Neural cell (in vitro differentiated cells): ENCODE results near the gene CDK6. TPM values are rescaled to one million over a fixed set of nuclear protein-coding genes. Genes with fewer than 3 reads are reported as not detected.

Experiments
- H2AFZ ChIP-seq: fragments of 200-600, 300-800 bp; sonication (generic), shearing (Covaris generic); 2 replicates; pipeline ENCODE4 v1.6.0; 2014; ENCODE audit warnings: low read depth, mild to moderate bottlenecking, antibody characterized with exemption, low read length, moderate library complexity
- H3F3A ChIP-seq: fragments of 200-600 bp; shearing (Covaris generic); 2 replicates; pipeline ENCODE4 v1.6.1; 2016; ENCODE audit warnings: mild to moderate bottlenecking, moderate library complexity, mixed read lengths, antibody characterized with exemption, low read length; ENCODE audit not compliant: insufficient read depth, poor library complexity, severe bottlenecking
- H3K27ac ChIP-seq: fragments of 200-600, 300-800 bp; sonication (generic), shearing (Covaris generic); 2 replicates; pipeline ENCODE4 v1.5.1; 2014; ENCODE audit warnings: mild to moderate bottlenecking, low read length, moderate library complexity
- H3K27me3 ChIP-seq: fragments of 300-800, 200-600 bp; sonication (generic), shearing (Covaris generic); 2 replicates; pipeline ENCODE4 v1.6.0; 2014; ENCODE audit warnings: mild to moderate bottlenecking, low read depth, low read length, moderate library complexity; ENCODE audit not compliant: insufficient read depth
- H3K36me3 ChIP-seq: fragments of 300-800, 200-600 bp; sonication (generic), shearing (Covaris generic); 2 replicates; pipeline ENCODE4 v1.5.1; 2014; ENCODE audit warnings: mild to moderate bottlenecking, antibody characterized with exemption, low read length, moderate library complexity; ENCODE audit not compliant: insufficient read depth
- H3K4me2 ChIP-seq: fragments of 300-800, 200-600 bp; sonication (generic), shearing (Covaris generic); 2 replicates; pipeline ENCODE4 v1.6.0; 2014; ENCODE audit warnings: mild to moderate bottlenecking, low read length
- H3K4me3 ChIP-seq: fragments of 300-800, 200-600 bp; sonication (generic), shearing (Covaris generic); 2 replicates; pipeline ENCODE4 v1.5.1; 2014; ENCODE audit warnings: mild to moderate bottlenecking, low read length, moderate library complexity
- H3K79me2 ChIP-seq: fragments of 200-600 bp; shearing (Covaris generic); replicated peaks from 2 replicates; pipeline ENCODE4 v1.6.0; 2014; ENCODE audit warnings: mild to moderate bottlenecking, low read length, moderate library complexity; ENCODE audit not compliant: insufficient read depth
- H3K9ac ChIP-seq: fragments of 300-800, 200-600 bp; sonication (generic), shearing (Covaris generic); 2 replicates; pipeline ENCODE4 v1.6.1; 2016; ENCODE audit warnings: mild to moderate bottlenecking, low read length, mixed read lengths
- H3K9me2 ChIP-seq: fragments of 200-600 bp; shearing (Covaris generic); 2 replicates; pipeline ENCODE4 v1.6.1; 2016; ENCODE audit warnings: mild to moderate bottlenecking, low read length, mixed read lengths; ENCODE audit not compliant: insufficient read depth
- H3K9me3 ChIP-seq: fragments of 200-600, 300-800 bp; sonication (generic), shearing (Covaris generic); 2 replicates; pipeline ENCODE4 v1.6.1; 2016; ENCODE audit warnings: mild to moderate bottlenecking, mixed run types, low read length, moderate library complexity, mixed read lengths
- H4K20me1 ChIP-seq: fragments of 200-600 bp; shearing (Covaris generic); 2 replicates; pipeline ENCODE4 v1.6.1; 2016; ENCODE audit warnings: mild to moderate bottlenecking, mixed run types; ENCODE audit not compliant: insufficient read depth
- EP300 ChIP-seq: fragments of 450-650 bp; conservative IDR thresholded peaks from 2 replicates; pipeline ENCODE4 v1.6.1; 2014; ENCODE audit warnings: antibody characterized with exemption, mild to moderate bottlenecking, moderate library complexity; ENCODE audit not compliant: poor library complexity, severe bottlenecking
- EZH2 ChIP-seq: fragments of 200-600, 300-800 bp; shearing (Covaris generic), sonication (generic); IDR thresholded peaks from 2 replicates; pipeline ENCODE4 v1.6.1; 2014; ENCODE audit warnings: antibody characterized with exemption, low read length, borderline replicate concordance, mild to moderate bottlenecking; ENCODE audit not compliant: insufficient read depth, poor library complexity, severe bottlenecking
- MXI1 ChIP-seq: fragments of 450-650 bp; conservative IDR thresholded peaks from 2 replicates; pipeline ENCODE4 v1.6.1; 2014; ENCODE audit warnings: antibody characterized with exemption, mild to moderate bottlenecking; ENCODE audit not compliant: poor library complexity, severe bottlenecking
- POLR2AphosphoS5 ChIP-seq: IDR thresholded peaks from 2 replicates; pipeline ENCODE4 v1.6.1; 2012
- RAD21 ChIP-seq: fragments of 450-650 bp; conservative IDR thresholded peaks from 2 replicates; pipeline ENCODE4 v1.6.1; 2014; ENCODE audit warnings: antibody characterized with exemption, mild to moderate bottlenecking, moderate library complexity
- SMC3 ChIP-seq: fragments of 450-650 bp; conservative IDR thresholded peaks from 2 replicates; pipeline ENCODE4 v1.6.1; 2014; ENCODE audit warnings: antibody characterized with exemption, mild to moderate bottlenecking, moderate library complexity; ENCODE audit not compliant: poor library complexity
- TAF1 ChIP-seq: IDR thresholded peaks from 2 replicates; pipeline ENCODE4 v1.6.1; 2012; ENCODE audit warnings: low read depth
- polyA plus RNA-seq: library from polyadenylated mRNA; depleted of rRNA; stranded (reverse); fragments of >200 nt; gene quantifications from 2 replicates; pipeline ENCODE4 v1.2.3, GENCODE V29; 2014
- TF ChIP-seq, protein P1 (sequence below): fragments of 450-650 bp; IDR thresholded peaks from 2 replicates; pipeline ENCODE4 v1.5.1; 2014; ENCODE audit warnings: antibody characterized with exemption, mild to moderate bottlenecking, moderate library complexity; ENCODE audit not compliant: poor library complexity, severe bottlenecking
- TF ChIP-seq, protein P2 (sequence below): IDR thresholded peaks from 2 replicates; pipeline ENCODE4 v1.6.1; 2012; ENCODE audit warnings: borderline replicate concordance

CDK6 gene
- polyA plus RNA-seq, 1 donor from 2014 or later = 4.1 TPM

DNA sequence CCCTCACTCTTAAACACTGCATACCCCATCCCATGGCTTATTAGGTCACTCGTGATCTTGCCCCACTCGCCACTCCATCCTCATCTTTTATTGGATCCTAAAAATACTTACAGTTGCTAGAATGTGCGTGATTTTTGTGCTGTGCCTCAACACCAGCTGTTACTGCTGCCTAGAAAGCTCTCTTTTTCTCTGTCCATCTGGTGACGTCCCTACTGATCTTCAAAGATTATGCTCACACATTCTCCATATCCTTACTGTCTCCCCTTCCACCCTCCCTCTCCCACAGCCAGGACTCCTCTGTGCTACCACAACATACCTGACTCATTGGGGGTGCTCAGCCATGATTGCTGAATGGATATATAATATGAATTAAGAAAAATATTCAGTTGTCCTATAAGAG, 42.0 kb downstream of the CDK6 start:
- Histone ChIP-seq H4K20me1 (no peaks in the 10 kb centered on the region), H3K4me2 (no peak overlapping the region)

DNA sequence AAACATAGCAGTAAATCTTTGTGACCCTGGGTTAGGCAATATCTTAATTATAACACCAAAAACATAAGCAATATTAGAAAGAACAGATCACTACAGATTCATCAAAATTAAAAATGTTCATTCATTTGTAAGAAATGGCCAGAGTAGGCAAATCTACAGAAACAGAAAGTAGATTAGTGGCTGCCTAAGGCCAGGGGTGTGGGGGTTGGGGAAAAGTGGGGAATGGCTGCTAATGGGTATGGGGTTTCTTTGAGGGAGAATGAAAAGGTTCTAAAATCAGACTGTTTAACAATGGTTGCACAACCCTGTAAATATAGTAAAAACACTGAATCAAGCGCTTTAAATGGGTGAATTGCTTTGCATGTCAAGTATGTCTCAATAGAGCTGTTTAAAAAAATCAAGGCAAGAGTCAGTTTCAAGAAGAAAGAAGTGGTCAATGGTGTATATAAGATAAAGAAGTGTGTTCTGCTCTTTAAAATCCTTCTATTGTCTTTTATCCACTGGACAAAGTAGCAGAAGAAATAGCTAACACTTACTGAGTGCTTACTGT, 42.6 kb downstream of the CDK6 start:
- H4K20me1 ChIP-seq = no peaks in the 10 kb centered on the region

More for the DNA sequence above, 42.0 kb downstream of the CDK6 start:
- TF ChIP-seq MXI1 = no peak
- no peak for TF ChIP-seq TAF1
- TF ChIP-seq, protein P1, sequence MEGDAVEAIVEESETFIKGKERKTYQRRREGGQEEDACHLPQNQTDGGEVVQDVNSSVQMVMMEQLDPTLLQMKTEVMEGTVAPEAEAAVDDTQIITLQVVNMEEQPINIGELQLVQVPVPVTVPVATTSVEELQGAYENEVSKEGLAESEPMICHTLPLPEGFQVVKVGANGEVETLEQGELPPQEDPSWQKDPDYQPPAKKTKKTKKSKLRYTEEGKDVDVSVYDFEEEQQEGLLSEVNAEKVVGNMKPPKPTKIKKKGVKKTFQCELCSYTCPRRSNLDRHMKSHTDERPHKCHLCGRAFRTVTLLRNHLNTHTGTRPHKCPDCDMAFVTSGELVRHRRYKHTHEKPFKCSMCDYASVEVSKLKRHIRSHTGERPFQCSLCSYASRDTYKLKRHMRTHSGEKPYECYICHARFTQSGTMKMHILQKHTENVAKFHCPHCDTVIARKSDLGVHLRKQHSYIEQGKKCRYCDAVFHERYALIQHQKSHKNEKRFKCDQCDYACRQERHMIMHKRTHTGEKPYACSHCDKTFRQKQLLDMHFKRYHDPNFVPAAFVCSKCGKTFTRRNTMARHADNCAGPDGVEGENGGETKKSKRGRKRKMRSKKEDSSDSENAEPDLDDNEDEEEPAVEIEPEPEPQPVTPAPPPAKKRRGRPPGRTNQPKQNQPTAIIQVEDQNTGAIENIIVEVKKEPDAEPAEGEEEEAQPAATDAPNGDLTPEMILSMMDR = no peak
- no peak for TF ChIP-seq RAD21
- TF ChIP-seq POLR2AphosphoS5 = no peak
- TF ChIP-seq EZH2 = no peak
- TF ChIP-seq EP300 = no peak
- TF ChIP-seq, protein P2, sequence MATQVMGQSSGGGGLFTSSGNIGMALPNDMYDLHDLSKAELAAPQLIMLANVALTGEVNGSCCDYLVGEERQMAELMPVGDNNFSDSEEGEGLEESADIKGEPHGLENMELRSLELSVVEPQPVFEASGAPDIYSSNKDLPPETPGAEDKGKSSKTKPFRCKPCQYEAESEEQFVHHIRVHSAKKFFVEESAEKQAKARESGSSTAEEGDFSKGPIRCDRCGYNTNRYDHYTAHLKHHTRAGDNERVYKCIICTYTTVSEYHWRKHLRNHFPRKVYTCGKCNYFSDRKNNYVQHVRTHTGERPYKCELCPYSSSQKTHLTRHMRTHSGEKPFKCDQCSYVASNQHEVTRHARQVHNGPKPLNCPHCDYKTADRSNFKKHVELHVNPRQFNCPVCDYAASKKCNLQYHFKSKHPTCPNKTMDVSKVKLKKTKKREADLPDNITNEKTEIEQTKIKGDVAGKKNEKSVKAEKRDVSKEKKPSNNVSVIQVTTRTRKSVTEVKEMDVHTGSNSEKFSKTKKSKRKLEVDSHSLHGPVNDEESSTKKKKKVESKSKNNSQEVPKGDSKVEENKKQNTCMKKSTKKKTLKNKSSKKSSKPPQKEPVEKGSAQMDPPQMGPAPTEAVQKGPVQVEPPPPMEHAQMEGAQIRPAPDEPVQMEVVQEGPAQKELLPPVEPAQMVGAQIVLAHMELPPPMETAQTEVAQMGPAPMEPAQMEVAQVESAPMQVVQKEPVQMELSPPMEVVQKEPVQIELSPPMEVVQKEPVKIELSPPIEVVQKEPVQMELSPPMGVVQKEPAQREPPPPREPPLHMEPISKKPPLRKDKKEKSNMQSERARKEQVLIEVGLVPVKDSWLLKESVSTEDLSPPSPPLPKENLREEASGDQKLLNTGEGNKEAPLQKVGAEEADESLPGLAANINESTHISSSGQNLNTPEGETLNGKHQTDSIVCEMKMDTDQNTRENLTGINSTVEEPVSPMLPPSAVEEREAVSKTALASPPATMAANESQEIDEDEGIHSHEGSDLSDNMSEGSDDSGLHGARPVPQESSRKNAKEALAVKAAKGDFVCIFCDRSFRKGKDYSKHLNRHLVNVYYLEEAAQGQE = no peak
- Histone ChIP-seq H3K27me3 (no peaks in the 10 kb centered on the region), H3K36me3 (no peaks in the 10 kb centered on the region), H3K9me2 (no peaks in the 10 kb centered on the region), H3K9me3 (no peaks in the 10 kb centered on the region), H3K9ac (no peak overlapping the region), H3K27ac (no peak overlapping the region), H3K4me3 (no peak overlapping the region), H3F3A (no peaks in the 10 kb centered on the region), H3K79me2 (no peaks in the 10 kb centered on the region), H2AFZ (no peak overlapping the region)

More for the DNA sequence above, 42.6 kb downstream of the CDK6 start:
- H3K79me2 ChIP-seq = no peaks in the 10 kb centered on the region
- H3K27me3 ChIP-seq = no peaks in the 10 kb centered on the region
- H3K4me3 ChIP-seq = no peak overlapping the region
- no peaks in the 10 kb centered on the region for H3K36me3 ChIP-seq
- H3K9me3 ChIP-seq = no peaks in the 10 kb centered on the region
- H3K9me2 ChIP-seq = no peaks in the 10 kb centered on the region
- no peak overlapping the region for H2AFZ ChIP-seq
- H3K27ac ChIP-seq = no peak overlapping the region
- TF ChIP-seq RAD21 (no peak), SMC3 (no peak), POLR2AphosphoS5 (no peak)
- TF ChIP-seq, protein P1 = no peak
- TF ChIP-seq, protein P2 = no peak
- H3K9ac ChIP-seq = no peak overlapping the region
- H3K4me2 ChIP-seq = no peak overlapping the region
- no peaks in the 10 kb centered on the region for H3F3A ChIP-seq
